GM12864 (cell line): ENCODE data around the gene MEF2C.

Experiments
- DNase-seq: peaks from one replicate; pipeline ENCODE4 v3.0.0-alpha.2; 2011; ENCODE audit warnings: low read depth
- H3K4me3 ChIP-seq: 2 replicates; pipeline ENCODE4 v1.5.1; 2011; ENCODE audit warnings: mild to moderate bottlenecking, low read depth, low read length, control low read depth
- CTCF ChIP-seq: IDR thresholded peaks from 2 replicates; pipeline ENCODE4 v1.5.1; 2011; ENCODE audit warnings: low read depth, mild to moderate bottlenecking, moderate library complexity, low read length, control low read depth, inconsistent platforms; ENCODE audit errors: missing control alignments

MEF2C gene

GRCh38 chr5:88678770-88679381 lies 204.1 kb downstream of the MEF2C start:
- no peak for DNase-seq
- H3K4me3 ChIP-seq: no peak overlapping the region
- no peak for TF ChIP-seq CTCF

- no peak for DNase-seq
- H3K4me3 ChIP-seq: no peak overlapping the region
- TF ChIP-seq CTCF: no peak
These were observed 204.8 kb downstream of the MEF2C start for GRCh38 chr5:88677943-88678769.

- no peak for TF ChIP-seq CTCF
- DNase-seq: no peak
- no peak overlapping the region for H3K4me3 ChIP-seq
These were observed 205.5 kb downstream of the MEF2C start for GRCh38 chr5:88677376-88677895.

GRCh38 chr5:88676637-88677375 lies 206.2 kb downstream of the MEF2C start:
- DNase-seq: no peak
- no peak overlapping the region for H3K4me3 ChIP-seq
- no peak for TF ChIP-seq CTCF

- peak overlapping the region; percentile 54 for H3K4me3 ChIP-seq
These were observed 207.0 kb downstream of the MEF2C start for GRCh38 chr5:88675708-88676636.

More at GRCh38 chr5:88675708-88676636, 207.0 kb downstream of the MEF2C start:
- no peak for TF ChIP-seq CTCF
- peak; percentile 46 for DNase-seq
